HEK293 (cell line): ENCODE results near the gene RPRD1A.
A peak's percentile ranks its signal among the peaks of the same experiment; 100 is the strongest.

ENCODE experiments used
- BCL6B ChIP-seq: fragments of 450-650 bp; formaldehyde crosslinking; IDR thresholded peaks from 2 replicates; pipeline ENCODE4 v1.5.1; 2017; ENCODE audit warnings: missing biosample characterization, missing genetic modification characterization
- GLIS2 ChIP-seq: fragments of 450-650 bp; formaldehyde crosslinking; IDR thresholded peaks from 2 replicates; pipeline ENCODE4 v1.5.1; 2016; ENCODE audit warnings: missing biosample characterization, missing genetic modification characterization
- KLF7 ChIP-seq: fragments of 450-650 bp; formaldehyde crosslinking; IDR thresholded peaks from 2 replicates; pipeline ENCODE4 v1.5.1; 2016; ENCODE audit warnings: missing biosample characterization, missing genetic modification characterization, borderline replicate concordance
- OVOL3 ChIP-seq: fragments of 450-650 bp; formaldehyde crosslinking; IDR thresholded peaks from 2 replicates; pipeline ENCODE4 v1.5.1; 2016; ENCODE audit warnings: missing biosample characterization, missing genetic modification characterization
- PRDM2 ChIP-seq: fragments of 450-650 bp; formaldehyde crosslinking; IDR thresholded peaks from 2 replicates; pipeline ENCODE4 v1.5.1; 2016; ENCODE audit warnings: missing biosample characterization, missing genetic modification characterization, borderline replicate concordance
- REST ChIP-seq: fragments of 450-650 bp; formaldehyde crosslinking; IDR thresholded peaks from 2 replicates; pipeline ENCODE4 v1.5.1; 2016; ENCODE audit warnings: missing biosample characterization, missing genetic modification characterization
- SP2 ChIP-seq: fragments of 450-650 bp; formaldehyde crosslinking; IDR thresholded peaks from 2 replicates; pipeline ENCODE4 v1.5.1; 2016; ENCODE audit warnings: missing biosample characterization, missing genetic modification characterization
- ZBTB8A ChIP-seq: fragments of 450-650 bp; formaldehyde crosslinking; IDR thresholded peaks from 2 replicates; pipeline ENCODE4 v1.5.1; 2016; ENCODE audit warnings: missing biosample characterization, missing genetic modification characterization
- ZFHX2 ChIP-seq: fragments of 450-650 bp; formaldehyde crosslinking; conservative IDR thresholded peaks from 2 replicates; pipeline ENCODE4 v1.5.1; 2016; ENCODE audit warnings: missing biosample characterization, missing genetic modification characterization
- ZFP69B ChIP-seq: fragments of 450-650 bp; formaldehyde crosslinking; IDR thresholded peaks from 2 replicates; pipeline ENCODE4 v1.5.1; 2016; ENCODE audit warnings: missing biosample characterization, missing genetic modification characterization
- ZNF350 ChIP-seq: fragments of 450-650 bp; formaldehyde crosslinking; IDR thresholded peaks from 2 replicates; pipeline ENCODE4 v1.5.0; 2017; ENCODE audit warnings: missing biosample characterization, mild to moderate bottlenecking, missing genetic modification characterization
- ZNF366 ChIP-seq: fragments of 450-650 bp; formaldehyde crosslinking; conservative IDR thresholded peaks from 2 replicates; pipeline ENCODE4 v1.5.1; 2016; ENCODE audit warnings: missing biosample characterization, missing genetic modification characterization
- ZNF394 ChIP-seq: fragments of 450-650 bp; formaldehyde crosslinking; IDR thresholded peaks from 2 replicates; pipeline ENCODE4 v1.5.1; 2016; ENCODE audit warnings: missing biosample characterization, missing genetic modification characterization, mild to moderate bottlenecking, moderate library complexity, borderline replicate concordance
- ZNF48 ChIP-seq: fragments of 450-650 bp; formaldehyde crosslinking; IDR thresholded peaks from 2 replicates; pipeline ENCODE4 v1.5.1; 2016; ENCODE audit warnings: missing biosample characterization, missing genetic modification characterization
- ZNF518A ChIP-seq: fragments of 450-650 bp; formaldehyde crosslinking; conservative IDR thresholded peaks from 2 replicates; pipeline ENCODE4 v1.5.1; 2016; ENCODE audit warnings: low read depth, missing biosample characterization, missing genetic modification characterization
- ZNF548 ChIP-seq: fragments of 450-650 bp; formaldehyde crosslinking; IDR thresholded peaks from 2 replicates; pipeline ENCODE4 v1.5.1; 2016; ENCODE audit warnings: missing biosample characterization, missing genetic modification characterization
- ZNF621 ChIP-seq: fragments of 450-650 bp; formaldehyde crosslinking; IDR thresholded peaks from 2 replicates; pipeline ENCODE4 v1.5.1; 2017; ENCODE audit warnings: missing biosample characterization, missing genetic modification characterization
- ZNF626 ChIP-seq: fragments of 450-650 bp; sonication (Bioruptor Pico); formaldehyde crosslinking; IDR thresholded peaks from 2 replicates; pipeline ENCODE4 v1.5.1; 2018; ENCODE audit warnings: missing biosample characterization, missing genetic modification characterization, inconsistent platforms
- ZNF76 ChIP-seq: fragments of 450-650 bp; formaldehyde crosslinking; IDR thresholded peaks from 2 replicates; pipeline ENCODE4; 2016; ENCODE audit warnings: low read depth, missing biosample characterization, missing genetic modification characterization, borderline replicate concordance
- ZSCAN23 ChIP-seq: fragments of 450-650 bp; formaldehyde crosslinking; IDR thresholded peaks from 2 replicates; pipeline ENCODE4 v1.5.1; 2016; ENCODE audit warnings: missing biosample characterization, missing genetic modification characterization
- ZSCAN5A ChIP-seq: fragments of 450-650 bp; formaldehyde crosslinking; IDR thresholded peaks from 2 replicates; pipeline ENCODE4 v1.5.1; 2016; ENCODE audit warnings: missing biosample characterization, missing genetic modification characterization

RPRD1A gene

DNA sequence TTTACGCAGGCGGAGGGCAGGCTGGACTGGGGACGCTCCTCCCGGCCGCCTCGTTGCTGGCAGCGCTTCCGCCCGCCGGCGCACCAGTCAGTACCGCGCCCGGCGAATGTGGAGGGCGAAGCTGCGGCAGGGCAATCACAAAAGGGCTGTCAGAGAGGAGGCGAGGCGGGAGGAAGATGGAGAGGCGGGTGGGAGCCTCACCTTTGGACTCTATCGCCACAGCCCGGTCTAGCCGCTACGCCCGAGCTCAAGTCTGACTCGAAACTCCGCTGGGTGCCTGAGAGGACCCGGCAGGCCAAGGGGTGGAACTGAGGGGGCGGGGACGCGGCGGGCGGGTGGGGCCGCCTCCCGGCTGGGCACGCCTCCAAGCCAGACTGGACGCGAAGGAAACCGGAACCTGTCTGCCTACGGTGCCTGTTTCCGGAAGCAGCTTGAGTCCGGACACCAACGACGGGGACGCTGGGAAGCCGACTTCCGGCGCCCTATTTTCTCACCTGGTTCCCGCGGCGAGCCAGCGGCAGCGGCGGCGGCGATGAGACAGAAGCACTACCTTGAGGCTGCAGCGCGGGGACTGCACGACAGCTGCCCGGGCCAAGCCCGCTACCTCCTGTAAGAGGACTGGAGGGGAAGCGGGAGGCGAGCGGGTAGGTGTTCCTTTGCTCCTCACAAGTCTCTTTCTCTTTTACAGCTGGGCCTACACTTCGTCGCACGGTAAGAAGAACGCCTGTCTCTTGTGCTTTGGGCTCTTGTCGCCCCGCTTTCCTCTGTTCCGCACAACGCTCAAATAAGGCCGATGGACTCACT, 95.0 kb downstream of the RPRD1A start, which contains the start of gene RMP24 (continued):
- TF ChIP-seq ZNF518A (tag by site-specific recombination): peak; percentile 62
- no peak for TF ChIP-seq ZNF366 (tag by site-specific recombination)
- peak; percentile 68; the same call in 1 of the 2 replicates for TF ChIP-seq KLF7 (tag by site-specific recombination)
- peak; percentile 60; the same call in 1 of the 2 replicates for TF ChIP-seq ZNF626 (tag by site-specific recombination)
- 0 out of 2 replicates have a peak, but pooled peaks have one; percentile 18 for TF ChIP-seq ZNF350 (tag by site-specific recombination)
- TF ChIP-seq SP2 (tag by site-specific recombination): peak; percentile 88
- no peak for TF ChIP-seq ZNF48 (tag by site-specific recombination)
- TF ChIP-seq ZFP69B (tag by site-specific recombination): peak; percentile 77; the same call in 1 of the 2 replicates
- TF ChIP-seq ZSCAN23 (tag by site-specific recombination): 0 out of 2 replicates have a peak, but pooled peaks have one; percentile 17
- TF ChIP-seq OVOL3: no peak
- peak; percentile 75 for TF ChIP-seq ZNF394 (tag by site-specific recombination)
- no peak for TF ChIP-seq ZNF548
- TF ChIP-seq REST (tag by site-specific recombination): peak; percentile 23; the same call in 1 of the 2 replicates
- no peak for TF ChIP-seq BCL6B
- peak; percentile 94 for TF ChIP-seq ZNF76 (tag by site-specific recombination)
- peak; percentile 98 for TF ChIP-seq ZBTB8A (tag by site-specific recombination)
- peak; percentile 32; the same call in 1 of the 2 replicates for TF ChIP-seq PRDM2 (tag by site-specific recombination)
- TF ChIP-seq ZSCAN5A (tag by site-specific recombination): peak; percentile 34
- peak; percentile 97 for TF ChIP-seq GLIS2 (tag by site-specific recombination)
- peak; percentile 72 for TF ChIP-seq ZFHX2 (tag by site-specific recombination)
- TF ChIP-seq ZNF621 (tag by site-specific recombination): no peak
